GM18505 (cell line): Measurements from ENCODE around the gene PPP1R14B.

ENCODE experiments used
- ATAC-seq: cut with Tn5 transposase; IDR thresholded peaks from one replicate; pipeline ENCODE4 v1.9.1; 2021; ENCODE audit not compliant: unreplicated experiment
- POLR2A ChIP-seq: IDR thresholded peaks from 4 replicates; pipeline ENCODE4 v1.6.1; 2011; ENCODE audit warnings: borderline replicate concordance; ENCODE audit not compliant: insufficient read depth, insufficient read length; ENCODE audit errors: extremely low read depth

Gene PPP1R14B

GRCh38 chr11:64232182-64232966 lies 14.4 kb downstream of the PPP1R14B start:
- ATAC-seq, result no peak
- TF ChIP-seq POLR2A, result no peak

GRCh38 chr11:64231546-64231945 lies 15.2 kb downstream of the PPP1R14B start:
- ATAC-seq, result no peak

GRCh38 chr11:64230985-64231365 lies 15.8 kb downstream of the PPP1R14B start:
- no peak for TF ChIP-seq POLR2A
- no peak for ATAC-seq

More at GRCh38 chr11:64231546-64231945, 15.2 kb downstream of the PPP1R14B start:
- no peak for TF ChIP-seq POLR2A

GRCh38 chr11:64230171-64230984 lies 16.4 kb downstream of the PPP1R14B start, which contains the start of gene DNAJC4:
Gene DNAJC4 (plus strand): TSS chr11:64230548. CDS start chr11:64230855, 307 bp downstream.
- peak; percentile 40 for ATAC-seq
- peak; percentile 57 for TF ChIP-seq POLR2A

GRCh38 chr11:64229744-64230170 lies 17.0 kb downstream of the PPP1R14B start:
- no peak for ATAC-seq
- no peak for TF ChIP-seq POLR2A

GRCh38 chr11:64229090-64229743 lies 17.5 kb downstream of the PPP1R14B start:
- ATAC-seq, result no peak
- no peak for TF ChIP-seq POLR2A

- ATAC-seq, result no peak
- no peak for TF ChIP-seq POLR2A
These were observed 19.3 kb downstream of the PPP1R14B start for GRCh38 chr11:64227405-64227956.

- peak; percentile 68 for TF ChIP-seq POLR2A
- ATAC-seq, result peak; percentile 14
These were observed 20.2 kb downstream of the PPP1R14B start for GRCh38 chr11:64226507-64227051.

- TF ChIP-seq POLR2A, result peak; percentile 85
- ATAC-seq, result peak; percentile 37
These were observed 20.9 kb downstream of the PPP1R14B start, which contains the start of the genes NUDT22 and TRPT1 for GRCh38 chr11:64225608-64226506. Gene NUDT22 (plus strand): TSS chr11:64226274. CDS start chr11:64226653, 379 bp downstream. Gene TRPT1 (minus strand): TSS chr11:64226186. CDS start chr11:64225860, 326 bp downstream.

GRCh38 chr11:64224891-64225607 lies 21.7 kb downstream of the PPP1R14B start:
- ATAC-seq, result no peak
- no peak for TF ChIP-seq POLR2A
